ENCODE measurements around the gene LRRIQ4.

Gene LRRIQ4

GRCh38 chr3:169838511-169839030, 25.9 kb downstream of the LRRIQ4 start:
- Histone ChIP-seq H3K4me3 (no peak overlapping the region), H3K27ac (no peak overlapping the region)
- no peak for TF ChIP-seq CTCF (IDR thresholded peaks at IDR 0.05)
- no peak for DNase-seq (ENCODE audit: low spot score)

- DNase-seq (ENCODE audit: low spot score): no peak
- H3K4me3 ChIP-seq: no peak overlapping the region
- no peak for TF ChIP-seq CTCF (IDR thresholded peaks at IDR 0.05)
- no peak overlapping the region for H3K27ac ChIP-seq
Measured at GRCh38 chr3:169841171-169841570, 28.5 kb downstream of the LRRIQ4 start.

- TF ChIP-seq CTCF (IDR thresholded peaks at IDR 0.05): no peak
- DNase-seq (ENCODE audit: low spot score): no peak
- H3K27ac ChIP-seq: no peak overlapping the region
- no peak overlapping the region for H3K4me3 ChIP-seq
Measured at GRCh38 chr3:169842960-169843359, 30.3 kb downstream of the LRRIQ4 start.

- Histone ChIP-seq H3K4me3 (no peak overlapping the region), H3K27ac (no peak overlapping the region)
- DNase-seq (ENCODE audit: low spot score): no peak
- no peak for TF ChIP-seq CTCF (IDR thresholded peaks at IDR 0.05)
Measured at GRCh38 chr3:169846458-169847193, 34.0 kb downstream of the LRRIQ4 start.

GRCh38 chr3:169847896-169848295, 35.2 kb downstream of the LRRIQ4 start:
- H3K4me3 ChIP-seq: no peak overlapping the region
- H3K27ac ChIP-seq: no peak overlapping the region
- TF ChIP-seq CTCF (IDR thresholded peaks at IDR 0.05): no peak
- DNase-seq (ENCODE audit: low spot score): no peak

- DNase-seq (ENCODE audit: low spot score): no peak
- no peak for TF ChIP-seq CTCF (IDR thresholded peaks at IDR 0.05)
- no peak overlapping the region for H3K27ac ChIP-seq
- H3K4me3 ChIP-seq: no peak overlapping the region
Measured at GRCh38 chr3:169848741-169849140, 36.1 kb downstream of the LRRIQ4 start.

GRCh38 chr3:169850618-169851017, 37.9 kb downstream of the LRRIQ4 start:
- no peak for TF ChIP-seq CTCF (IDR thresholded peaks at IDR 0.05)
- H3K27ac ChIP-seq: no peak overlapping the region
- DNase-seq (ENCODE audit: low spot score): no peak
- no peak overlapping the region for H3K4me3 ChIP-seq

All from coronary artery (tissue), 2 donors.